HL-60 (cell line): Measurements from ENCODE around the gene CHAC2.
"Not testable (repeated sequence)": the region's sequence is repeated elsewhere in the genome, so short reads cannot be mapped to it uniquely, and the experiment has no call there.

Source experiments
- DNase-seq, 2 experiments: peaks; one replicate each; pipeline ENCODE4 v3.0.0-alpha.2; 2010 to 2020; ENCODE audit warnings: low read depth in 1 of 2, low spot score in 1 of 2
- H3K27ac ChIP-seq: fragments of 250-450 bp; sonication (Bioruptor Pico); replicated peaks from 2 replicates; pipeline ENCODE4 v1.5.1; 2020; ENCODE audit warnings: mild to moderate bottlenecking, moderate library complexity
- H3K27me3 ChIP-seq: fragments of 250-450 bp; sonication (Bioruptor Pico); 2 replicates; pipeline ENCODE4 v1.5.1; 2021; ENCODE audit warnings: mild to moderate bottlenecking, moderate library complexity; ENCODE audit not compliant: insufficient read depth, poor library complexity, severe bottlenecking
- H3K4me3 ChIP-seq: replicated peaks from 2 replicates; pipeline ENCODE4 v1.5.1; 2011; ENCODE audit warnings: mild to moderate bottlenecking, control low read depth, low read length; ENCODE audit not compliant: insufficient read depth
- GABPA ChIP-seq: IDR thresholded peaks from 2 replicates; pipeline ENCODE4 v1.6.1; 2012; ENCODE audit warnings: low read depth
- POLR2AphosphoS5 ChIP-seq: IDR thresholded peaks from 2 replicates; pipeline ENCODE4 v1.6.1; 2012; ENCODE audit warnings: low read depth
- SPI1 ChIP-seq: IDR thresholded peaks from 2 replicates; pipeline ENCODE4 v1.6.1; 2012; ENCODE audit warnings: low read depth, mild to moderate bottlenecking, borderline replicate concordance
- TF ChIP-seq, protein P1 (sequence below): IDR thresholded peaks from 2 replicates; pipeline ENCODE4 v1.6.1; 2012; ENCODE audit warnings: low read depth; ENCODE audit not compliant: insufficient replicate concordance
- TF ChIP-seq, protein P2 (sequence below): IDR thresholded peaks from one replicate; pipeline ENCODE4 v1.5.1; 2011; ENCODE audit warnings: low read length, control low read depth, inconsistent platforms; ENCODE audit not compliant: insufficient read depth

Gene CHAC2

GRCh38 chr2:53819634-53820033 is 52.0 kb downstream of the CHAC2 start:
- DNase-seq: no peak
- H3K27ac ChIP-seq: no peak overlapping the region
- no peak for TF ChIP-seq SPI1
- TF ChIP-seq, protein P1, sequence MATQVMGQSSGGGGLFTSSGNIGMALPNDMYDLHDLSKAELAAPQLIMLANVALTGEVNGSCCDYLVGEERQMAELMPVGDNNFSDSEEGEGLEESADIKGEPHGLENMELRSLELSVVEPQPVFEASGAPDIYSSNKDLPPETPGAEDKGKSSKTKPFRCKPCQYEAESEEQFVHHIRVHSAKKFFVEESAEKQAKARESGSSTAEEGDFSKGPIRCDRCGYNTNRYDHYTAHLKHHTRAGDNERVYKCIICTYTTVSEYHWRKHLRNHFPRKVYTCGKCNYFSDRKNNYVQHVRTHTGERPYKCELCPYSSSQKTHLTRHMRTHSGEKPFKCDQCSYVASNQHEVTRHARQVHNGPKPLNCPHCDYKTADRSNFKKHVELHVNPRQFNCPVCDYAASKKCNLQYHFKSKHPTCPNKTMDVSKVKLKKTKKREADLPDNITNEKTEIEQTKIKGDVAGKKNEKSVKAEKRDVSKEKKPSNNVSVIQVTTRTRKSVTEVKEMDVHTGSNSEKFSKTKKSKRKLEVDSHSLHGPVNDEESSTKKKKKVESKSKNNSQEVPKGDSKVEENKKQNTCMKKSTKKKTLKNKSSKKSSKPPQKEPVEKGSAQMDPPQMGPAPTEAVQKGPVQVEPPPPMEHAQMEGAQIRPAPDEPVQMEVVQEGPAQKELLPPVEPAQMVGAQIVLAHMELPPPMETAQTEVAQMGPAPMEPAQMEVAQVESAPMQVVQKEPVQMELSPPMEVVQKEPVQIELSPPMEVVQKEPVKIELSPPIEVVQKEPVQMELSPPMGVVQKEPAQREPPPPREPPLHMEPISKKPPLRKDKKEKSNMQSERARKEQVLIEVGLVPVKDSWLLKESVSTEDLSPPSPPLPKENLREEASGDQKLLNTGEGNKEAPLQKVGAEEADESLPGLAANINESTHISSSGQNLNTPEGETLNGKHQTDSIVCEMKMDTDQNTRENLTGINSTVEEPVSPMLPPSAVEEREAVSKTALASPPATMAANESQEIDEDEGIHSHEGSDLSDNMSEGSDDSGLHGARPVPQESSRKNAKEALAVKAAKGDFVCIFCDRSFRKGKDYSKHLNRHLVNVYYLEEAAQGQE: no peak
- TF ChIP-seq GABPA: no peak
- TF ChIP-seq POLR2AphosphoS5: no peak
- H3K27me3 ChIP-seq: no peaks in the 10 kb centered on the region
- no peak overlapping the region for H3K4me3 ChIP-seq

DNA sequence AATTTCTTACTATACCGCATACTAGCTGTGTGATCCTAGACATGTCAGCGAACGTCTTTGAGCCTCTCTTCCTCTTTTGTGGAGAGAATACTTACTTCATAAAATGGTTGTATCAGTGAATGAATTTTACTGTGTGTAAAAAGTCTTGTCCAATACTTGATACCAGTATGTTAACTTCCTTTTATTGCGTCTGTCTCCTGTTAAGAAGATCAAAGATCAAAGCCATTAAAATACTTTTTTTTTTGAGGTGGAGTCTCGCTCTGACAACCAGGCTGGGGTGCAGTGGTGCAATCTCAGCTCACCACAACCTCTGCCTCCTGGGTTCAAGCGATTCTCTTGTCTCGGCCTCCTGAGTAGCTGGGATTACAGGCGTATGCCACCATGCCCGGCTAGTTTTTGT is 52.4 kb downstream of the CHAC2 start:
- H3K4me3 ChIP-seq: no peak overlapping the region
- no peak for DNase-seq
- H3K27me3 ChIP-seq: no peaks in the 10 kb centered on the region
- TF ChIP-seq, protein P1: no peak
- peak; percentile 48; the same call in 1 of the 2 replicates for TF ChIP-seq SPI1
- TF ChIP-seq, protein P2, sequence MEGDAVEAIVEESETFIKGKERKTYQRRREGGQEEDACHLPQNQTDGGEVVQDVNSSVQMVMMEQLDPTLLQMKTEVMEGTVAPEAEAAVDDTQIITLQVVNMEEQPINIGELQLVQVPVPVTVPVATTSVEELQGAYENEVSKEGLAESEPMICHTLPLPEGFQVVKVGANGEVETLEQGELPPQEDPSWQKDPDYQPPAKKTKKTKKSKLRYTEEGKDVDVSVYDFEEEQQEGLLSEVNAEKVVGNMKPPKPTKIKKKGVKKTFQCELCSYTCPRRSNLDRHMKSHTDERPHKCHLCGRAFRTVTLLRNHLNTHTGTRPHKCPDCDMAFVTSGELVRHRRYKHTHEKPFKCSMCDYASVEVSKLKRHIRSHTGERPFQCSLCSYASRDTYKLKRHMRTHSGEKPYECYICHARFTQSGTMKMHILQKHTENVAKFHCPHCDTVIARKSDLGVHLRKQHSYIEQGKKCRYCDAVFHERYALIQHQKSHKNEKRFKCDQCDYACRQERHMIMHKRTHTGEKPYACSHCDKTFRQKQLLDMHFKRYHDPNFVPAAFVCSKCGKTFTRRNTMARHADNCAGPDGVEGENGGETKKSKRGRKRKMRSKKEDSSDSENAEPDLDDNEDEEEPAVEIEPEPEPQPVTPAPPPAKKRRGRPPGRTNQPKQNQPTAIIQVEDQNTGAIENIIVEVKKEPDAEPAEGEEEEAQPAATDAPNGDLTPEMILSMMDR: no peak
- no peak overlapping the region for H3K27ac ChIP-seq

DNA sequence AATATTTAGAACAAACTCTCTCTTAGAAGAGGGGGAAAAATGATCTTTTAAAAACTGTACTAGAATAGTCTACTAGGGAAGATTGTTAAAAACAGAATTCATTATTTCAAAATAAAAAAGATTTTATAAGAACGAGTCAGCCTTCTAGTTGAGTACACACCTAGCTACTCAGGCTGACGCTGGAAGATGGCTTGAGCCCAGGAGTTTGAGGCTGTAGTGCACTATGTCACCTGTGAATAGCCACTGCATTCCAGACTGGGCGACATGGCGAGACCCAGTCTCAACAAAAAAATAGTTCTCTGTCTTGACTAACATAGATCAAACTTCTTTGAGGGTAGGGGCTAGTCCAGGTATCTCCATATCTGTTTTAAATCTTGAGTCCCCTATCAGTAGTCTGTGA is 53.1 kb downstream of the CHAC2 start:
- no peak for DNase-seq
- no peak for TF ChIP-seq SPI1
- TF ChIP-seq, protein P2: no peak
- TF ChIP-seq POLR2AphosphoS5: no peak
- no peak for TF ChIP-seq GABPA
- TF ChIP-seq, protein P1: no peak
- Histone ChIP-seq H3K27me3 (no peaks in the 10 kb centered on the region), H3K27ac (no peak overlapping the region), H3K4me3 (no peak overlapping the region)

DNA sequence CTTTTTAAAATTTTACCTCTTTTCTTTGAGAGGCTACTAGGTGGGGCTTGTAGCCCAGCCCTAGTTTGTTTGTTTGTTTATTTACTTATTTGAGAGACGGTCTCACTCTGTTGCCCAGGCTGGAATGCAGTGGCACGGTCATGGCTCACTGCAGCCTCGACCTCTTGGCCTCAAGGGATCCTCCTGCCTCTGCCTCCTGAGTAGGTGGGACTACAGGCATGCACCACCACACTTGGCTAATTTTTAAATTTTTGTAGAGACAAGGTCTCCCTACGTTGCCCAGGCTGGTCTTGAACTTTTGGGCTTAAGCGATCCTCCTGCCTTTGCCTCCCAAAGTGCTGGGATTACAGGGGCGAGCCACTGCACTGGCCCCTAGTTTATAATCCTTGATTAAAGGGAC is 54.2 kb downstream of the CHAC2 start:
- TF ChIP-seq, protein P1: no peak
- TF ChIP-seq POLR2AphosphoS5 (no peak), SPI1 (no peak), GABPA (no peak)
- TF ChIP-seq, protein P2: no peak
- Histone ChIP-seq H3K4me3 (no peak overlapping the region), H3K27ac (no peak overlapping the region), H3K27me3 (no peaks in the 10 kb centered on the region)
- DNase-seq: no peak

DNA sequence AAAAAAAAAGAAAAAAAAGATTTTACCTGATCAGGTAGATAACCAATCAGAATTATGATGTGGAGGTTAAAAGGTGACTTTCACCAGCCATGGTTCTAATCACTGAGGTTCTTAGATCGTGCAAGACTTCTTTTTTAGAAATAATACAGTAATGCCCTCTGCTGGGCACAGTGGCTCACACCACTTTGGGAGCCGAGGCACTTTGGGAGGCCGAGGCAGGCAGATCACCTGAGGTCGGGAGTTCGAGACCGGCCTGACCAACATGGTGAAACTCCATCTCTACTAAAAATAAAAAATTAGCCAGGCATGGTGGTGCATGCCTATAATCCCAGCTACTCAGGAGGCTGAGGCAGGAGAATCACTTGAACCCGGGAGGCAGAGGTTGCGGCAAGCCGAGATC is 56.0 kb downstream of the CHAC2 start:
- not testable (repeated sequence) for H3K27me3 ChIP-seq, H3K27ac ChIP-seq, H3K4me3 ChIP-seq
- peak in 1 of 2 experiments; percentile 10 for DNase-seq
